Measurements from ENCODE around the gene UBAP2. TPM values are rescaled to one million over a fixed set of nuclear protein-coding genes. Genes with fewer than 3 reads are reported as not detected.

The UBAP2 gene
- total and polyA plus RNA-seq, 2 donors (not counting 1 experiment from before 2014, with no cell fraction given): 15.5 to 26.2 TPM

DNA sequence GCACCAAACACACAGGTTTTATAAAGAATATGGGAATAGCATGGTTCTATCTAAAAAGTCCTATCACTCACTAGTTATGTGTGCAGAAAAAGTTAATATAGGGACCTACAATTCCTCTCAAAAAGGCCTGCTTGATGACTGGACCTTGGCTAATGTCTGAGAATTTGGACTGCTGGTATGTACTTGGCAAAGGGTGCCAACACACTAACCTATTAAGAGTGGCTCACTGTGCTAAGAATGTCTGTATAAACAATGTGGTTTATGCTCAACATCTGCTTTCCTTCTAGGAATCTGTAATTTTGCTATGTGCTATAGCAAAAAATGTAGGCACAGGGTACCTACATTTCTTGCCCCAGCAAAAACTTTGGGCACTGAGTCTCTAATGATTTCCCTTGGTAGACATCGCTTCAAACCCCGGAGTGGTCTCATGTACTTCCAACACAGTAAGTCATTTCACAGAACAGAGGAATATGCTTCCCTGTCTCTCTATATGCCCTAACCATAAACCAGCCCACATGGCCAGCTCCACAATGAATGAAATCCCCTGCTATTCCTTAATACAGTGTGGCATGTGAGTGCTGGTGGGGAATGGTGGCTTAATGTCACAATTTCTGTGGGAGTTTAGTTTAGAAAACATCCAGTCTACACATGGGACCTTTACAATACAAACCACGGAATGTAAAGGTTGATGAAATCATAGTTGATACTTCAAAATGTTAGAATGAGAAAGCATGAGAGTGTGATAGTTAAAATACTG lies 101.7 kb downstream of the UBAP2 start:
- Histone ChIP-seq H2AFZ (ENCODE audit: insufficient read depth, low read depth, low read length, poor library complexity, severe bottlenecking) (no peak overlapping the region), H3K4me3 (ENCODE audit: control extremely low read depth in 1 of 5, extremely low read depth in 1 of 5, insufficient read depth in 1 of 5, low read depth in 2 of 5, low read length in 4 of 5) (no peak overlapping the region), H3K9me3 (ENCODE audit: control extremely low read depth in 1 of 3, control insufficient read depth in 2 of 3, insufficient read depth in 1 of 3, low read length in 2 of 3) (no peaks in the 10 kb centered on the region), H3K9ac (ENCODE audit: low read length) (no peak overlapping the region), H3K27me3 (replicated peaks in 1 of 4; ENCODE audit: control extremely low read depth in 1 of 4, control insufficient read depth in 3 of 4, insufficient read depth in 4 of 4, low read length in 3 of 4) (no peaks in the 10 kb centered on the region), H3K79me2 (ENCODE audit: control insufficient read depth, insufficient read depth, low read length) (no peaks in the 10 kb centered on the region), H3K4me2 (replicated peaks; ENCODE audit: low read depth, low read length, poor library complexity, severe bottlenecking) (no peak overlapping the region), H4K20me1 (ENCODE audit: control insufficient read depth, insufficient read depth, low read length, poor library complexity, severe bottlenecking) (no peaks in the 10 kb centered on the region), H3K27ac (ENCODE audit: low read length in 2 of 2) (no peak overlapping the region), H3K4me1 (ENCODE audit: control insufficient read depth in 2 of 2, insufficient read depth in 2 of 2, low read length in 2 of 2) (no peaks in the 10 kb centered on the region), H3K36me3 (replicated peaks in 1 of 2; ENCODE audit: control extremely low read depth in 1 of 2, control insufficient read depth in 1 of 2, extremely low read depth in 1 of 2, insufficient read depth in 2 of 2, low read length in 1 of 2) (peaks cover 7 to 31% of the 10 kb centered on the region in 2 experiments)
- Mint-ChIP-seq H3K4me1 (no peaks in the 10 kb centered on the region), H3K27me3 (no peaks in the 10 kb centered on the region), H3K27ac (no peak overlapping the region), H3K9me3 (ENCODE audit: insufficient read depth) (no peaks in the 10 kb centered on the region), H3K4me3 (no peak overlapping the region)
- CTCF ChIA-PET: no interaction called here
- ATAC-seq (ENCODE audit: low read depth): no peak
- intact Hi-C loops (cut with micrococcal nuclease): no loop called here
- POLR2A ChIA-PET: no interaction called here
- 94% methylated on average over 2 of the region's 3 CpGs for WGBS (ENCODE audit: insufficient coverage)
- TF ChIP-seq EZH2 (IDR thresholded peaks at IDR 0.05; ENCODE audit: borderline replicate concordance, insufficient read depth, low read depth, low read length, poor library complexity, severe bottlenecking): no peak
- TF ChIP-seq, protein P1, sequence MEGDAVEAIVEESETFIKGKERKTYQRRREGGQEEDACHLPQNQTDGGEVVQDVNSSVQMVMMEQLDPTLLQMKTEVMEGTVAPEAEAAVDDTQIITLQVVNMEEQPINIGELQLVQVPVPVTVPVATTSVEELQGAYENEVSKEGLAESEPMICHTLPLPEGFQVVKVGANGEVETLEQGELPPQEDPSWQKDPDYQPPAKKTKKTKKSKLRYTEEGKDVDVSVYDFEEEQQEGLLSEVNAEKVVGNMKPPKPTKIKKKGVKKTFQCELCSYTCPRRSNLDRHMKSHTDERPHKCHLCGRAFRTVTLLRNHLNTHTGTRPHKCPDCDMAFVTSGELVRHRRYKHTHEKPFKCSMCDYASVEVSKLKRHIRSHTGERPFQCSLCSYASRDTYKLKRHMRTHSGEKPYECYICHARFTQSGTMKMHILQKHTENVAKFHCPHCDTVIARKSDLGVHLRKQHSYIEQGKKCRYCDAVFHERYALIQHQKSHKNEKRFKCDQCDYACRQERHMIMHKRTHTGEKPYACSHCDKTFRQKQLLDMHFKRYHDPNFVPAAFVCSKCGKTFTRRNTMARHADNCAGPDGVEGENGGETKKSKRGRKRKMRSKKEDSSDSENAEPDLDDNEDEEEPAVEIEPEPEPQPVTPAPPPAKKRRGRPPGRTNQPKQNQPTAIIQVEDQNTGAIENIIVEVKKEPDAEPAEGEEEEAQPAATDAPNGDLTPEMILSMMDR (IDR thresholded peaks at IDR 0.05): no peak
- DNase-seq: no peak

DNA sequence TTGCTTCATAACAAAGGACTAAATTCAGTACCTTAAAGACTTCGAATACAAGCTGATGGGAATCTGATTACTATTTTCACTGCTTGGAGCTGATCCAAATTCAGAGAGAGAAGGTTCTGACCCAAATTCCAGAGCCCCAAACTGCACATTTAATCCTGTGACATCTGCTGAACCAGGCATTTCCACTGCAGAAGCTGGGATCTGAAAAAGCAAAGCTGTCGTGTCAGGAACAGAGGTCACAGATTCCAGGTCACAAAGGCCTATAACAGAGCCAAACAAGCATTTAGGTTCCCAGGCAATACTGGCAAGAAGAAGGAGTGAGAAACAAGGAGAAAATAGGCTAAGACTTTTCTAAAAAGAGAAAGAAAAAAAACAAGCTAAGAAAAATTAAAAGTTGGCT lies 105.3 kb downstream of the UBAP2 start:
- Mint-ChIP-seq H3K4me1 (no peaks in the 10 kb centered on the region), H3K9me3 (ENCODE audit: insufficient read depth) (no peaks in the 10 kb centered on the region), H3K4me3 (no peak overlapping the region), H3K27ac (no peak overlapping the region), H3K27me3 (no peaks in the 10 kb centered on the region)
- ChIA-PET POLR2A (no interaction called here), CTCF (no interaction called here)
- intact Hi-C loops (cut with micrococcal nuclease): no loop called here
- no peak overlapping the region for H3K9ac ChIP-seq (ENCODE audit: low read length)
- no peak overlapping the region for H3K4me2 ChIP-seq (replicated peaks; ENCODE audit: low read depth, low read length, poor library complexity, severe bottlenecking)
- no peaks in the 10 kb centered on the region for H3K79me2 ChIP-seq (ENCODE audit: control insufficient read depth, insufficient read depth, low read length)
- no peak overlapping the region for H2AFZ ChIP-seq (ENCODE audit: insufficient read depth, low read depth, low read length, poor library complexity, severe bottlenecking)
- H4K20me1 ChIP-seq (ENCODE audit: control insufficient read depth, insufficient read depth, low read length, poor library complexity, severe bottlenecking): no peaks in the 10 kb centered on the region
- ATAC-seq (ENCODE audit: low read depth): no peak
- DNase-seq: no peak
- no peaks in the 10 kb centered on the region for H3K27me3 ChIP-seq (replicated peaks in 1 of 4; ENCODE audit: control extremely low read depth in 1 of 4, control insufficient read depth in 3 of 4, insufficient read depth in 4 of 4, low read length in 3 of 4)
- H3K9me3 ChIP-seq (ENCODE audit: control extremely low read depth in 1 of 3, control insufficient read depth in 2 of 3, insufficient read depth in 1 of 3, low read length in 2 of 3): no peaks in the 10 kb centered on the region
- 94% methylated on average over 2 of the region's 2 CpGs for WGBS (ENCODE audit: insufficient coverage)
- peaks cover 7 to 38% of the 10 kb centered on the region in 2 experiments for H3K36me3 ChIP-seq (replicated peaks in 1 of 2; ENCODE audit: control extremely low read depth in 1 of 2, control insufficient read depth in 1 of 2, extremely low read depth in 1 of 2, insufficient read depth in 2 of 2, low read length in 1 of 2)
- TF ChIP-seq, protein P1 (IDR thresholded peaks at IDR 0.05): no peak
- TF ChIP-seq EZH2 (IDR thresholded peaks at IDR 0.05; ENCODE audit: borderline replicate concordance, insufficient read depth, low read depth, low read length, poor library complexity, severe bottlenecking): no peak
- H3K4me3 ChIP-seq (ENCODE audit: control extremely low read depth in 1 of 5, extremely low read depth in 1 of 5, insufficient read depth in 1 of 5, low read depth in 2 of 5, low read length in 4 of 5): no peak overlapping the region
- no peak overlapping the region for H3K27ac ChIP-seq (ENCODE audit: low read length in 2 of 2)
- H3K4me1 ChIP-seq (ENCODE audit: control insufficient read depth in 2 of 2, insufficient read depth in 2 of 2, low read length in 2 of 2): no peaks in the 10 kb centered on the region
